ENCODE data around the gene RAD23A.
"Not testable (repeated sequence)": the region's sequence is repeated elsewhere in the genome, so short reads cannot be mapped to it uniquely, and the experiment has no call there.

The RAD23A gene

DNA sequence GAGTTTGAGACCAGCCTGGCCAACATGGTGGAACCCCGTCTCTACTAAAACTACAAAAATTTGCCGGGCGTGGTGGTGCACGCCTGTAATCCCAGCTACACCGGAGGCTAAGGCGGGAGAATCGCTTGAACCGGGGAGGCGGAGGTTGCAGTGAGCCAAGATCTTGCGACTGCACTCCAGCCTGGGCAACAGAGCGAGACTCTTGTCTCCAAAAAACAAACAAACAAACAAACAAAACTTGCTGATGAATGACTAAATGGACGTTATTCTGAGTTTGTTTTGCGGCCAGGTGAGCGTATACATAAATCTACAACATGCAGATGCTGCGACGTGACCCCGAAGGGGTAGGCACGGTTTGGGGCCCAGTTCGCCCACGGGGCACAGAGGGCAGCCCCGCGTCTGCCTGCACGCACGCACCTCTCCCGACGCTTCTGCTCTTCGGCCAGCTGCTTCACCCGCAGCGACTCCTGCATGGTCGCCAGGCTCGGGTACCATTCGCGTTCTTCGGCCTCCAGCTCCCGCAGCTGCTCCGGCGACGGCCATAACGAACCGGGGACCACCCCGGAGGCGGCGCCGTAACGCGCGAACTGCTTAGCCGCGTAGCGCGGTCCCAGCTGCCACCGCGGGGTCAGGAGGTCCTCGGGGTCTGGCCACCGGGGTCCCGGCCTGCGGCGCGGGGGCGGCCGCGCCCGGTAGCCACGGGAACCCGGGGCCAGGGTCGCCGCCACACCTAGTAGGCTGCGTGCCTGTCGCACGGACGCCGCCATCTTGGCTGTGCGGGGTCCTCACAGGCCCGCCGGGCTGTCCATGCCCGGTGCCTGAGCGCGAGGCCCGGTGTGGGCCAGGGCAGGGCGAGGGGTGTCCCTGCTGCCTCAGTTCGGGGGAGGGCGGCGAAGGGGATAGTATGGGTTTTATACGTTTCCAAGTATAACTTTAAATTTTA is 11.1 kb downstream of the RAD23A start, which contains the start of gene GADD45GIP1:
GADD45GIP1 (minus strand) TSS at position 778 of the 943 bp plus-strand sequence; CDS start at position 767, 11 bp downstream.
- peak within 1 kb of the TSS; percentile 93 for H3K4me3 ChIP-seq (replicated peaks; ENCODE audit: low read depth, low read length)
- peak; percentile 80 for DNase-seq (ENCODE audit: low read depth)
- TF ChIP-seq, protein P1, sequence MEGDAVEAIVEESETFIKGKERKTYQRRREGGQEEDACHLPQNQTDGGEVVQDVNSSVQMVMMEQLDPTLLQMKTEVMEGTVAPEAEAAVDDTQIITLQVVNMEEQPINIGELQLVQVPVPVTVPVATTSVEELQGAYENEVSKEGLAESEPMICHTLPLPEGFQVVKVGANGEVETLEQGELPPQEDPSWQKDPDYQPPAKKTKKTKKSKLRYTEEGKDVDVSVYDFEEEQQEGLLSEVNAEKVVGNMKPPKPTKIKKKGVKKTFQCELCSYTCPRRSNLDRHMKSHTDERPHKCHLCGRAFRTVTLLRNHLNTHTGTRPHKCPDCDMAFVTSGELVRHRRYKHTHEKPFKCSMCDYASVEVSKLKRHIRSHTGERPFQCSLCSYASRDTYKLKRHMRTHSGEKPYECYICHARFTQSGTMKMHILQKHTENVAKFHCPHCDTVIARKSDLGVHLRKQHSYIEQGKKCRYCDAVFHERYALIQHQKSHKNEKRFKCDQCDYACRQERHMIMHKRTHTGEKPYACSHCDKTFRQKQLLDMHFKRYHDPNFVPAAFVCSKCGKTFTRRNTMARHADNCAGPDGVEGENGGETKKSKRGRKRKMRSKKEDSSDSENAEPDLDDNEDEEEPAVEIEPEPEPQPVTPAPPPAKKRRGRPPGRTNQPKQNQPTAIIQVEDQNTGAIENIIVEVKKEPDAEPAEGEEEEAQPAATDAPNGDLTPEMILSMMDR (IDR thresholded peaks at IDR 0.05; ENCODE audit: low read length, missing control alignments), result no peak

GRCh38 chr19:12957389-12957952 is 11.8 kb downstream of the RAD23A start:
- DNase-seq (ENCODE audit: low read depth), result not testable (repeated sequence)
- peak overlapping the region; percentile 93 for H3K4me3 ChIP-seq (replicated peaks; ENCODE audit: low read depth, low read length)

GRCh38 chr19:12959481-12959880 is 13.8 kb downstream of the RAD23A start:
- no peak for DNase-seq (ENCODE audit: low read depth)
- TF ChIP-seq, protein P1 (IDR thresholded peaks at IDR 0.05; ENCODE audit: low read length, missing control alignments), result no peak
- H3K4me3 ChIP-seq (replicated peaks; ENCODE audit: low read depth, low read length), result no peak overlapping the region

DNA sequence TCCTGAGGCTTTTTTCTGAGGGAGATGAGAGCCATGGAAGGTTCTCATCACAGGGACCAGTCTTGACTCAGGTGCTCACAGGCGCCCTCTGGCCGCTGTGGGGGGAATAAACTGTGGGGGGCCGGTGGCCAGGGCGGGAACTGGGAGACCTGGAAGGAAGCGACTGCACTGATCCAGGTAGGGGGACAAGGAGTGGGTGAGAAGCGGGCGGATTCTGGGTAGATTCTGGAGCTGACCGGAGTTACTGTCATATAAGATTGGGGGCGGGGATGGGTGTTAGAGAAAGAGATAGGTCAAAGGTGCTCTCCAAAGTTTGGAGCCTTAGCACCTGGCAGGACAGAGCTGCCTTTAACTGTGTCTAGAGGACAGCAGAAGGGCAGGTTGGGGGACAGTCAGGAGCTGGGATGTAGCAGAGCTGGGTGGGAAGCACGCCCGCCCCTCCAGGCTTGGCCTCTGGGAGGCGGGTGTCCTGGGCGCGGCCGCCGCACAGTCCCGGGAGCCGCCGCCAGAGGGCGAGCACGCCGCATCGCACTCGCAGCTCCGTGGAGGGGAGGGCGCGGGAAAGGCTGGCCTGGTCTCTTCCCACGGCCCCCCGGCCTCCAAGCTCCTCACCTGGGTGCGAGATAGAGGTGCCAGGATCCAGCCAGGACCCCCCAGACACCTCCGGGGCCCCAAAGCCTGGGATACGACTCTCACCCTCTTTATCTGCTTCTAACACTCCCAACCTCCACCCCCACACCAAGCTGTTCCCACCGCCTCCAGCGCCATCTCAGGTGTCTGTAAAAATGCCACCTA is 19.6 kb downstream of the RAD23A start:
- TF ChIP-seq, protein P1 (IDR thresholded peaks at IDR 0.05; ENCODE audit: low read length, missing control alignments), result peak; percentile 77
- peak; percentile 75 for DNase-seq (ENCODE audit: low read depth)
- peak overlapping the region; percentile 63 for H3K4me3 ChIP-seq (replicated peaks; ENCODE audit: low read depth, low read length)

- H3K4me3 ChIP-seq (replicated peaks; ENCODE audit: low read depth, low read length), result no peak overlapping the region
- TF ChIP-seq, protein P1 (IDR thresholded peaks at IDR 0.05; ENCODE audit: low read length, missing control alignments), result no peak
- DNase-seq (ENCODE audit: low read depth), result no peak
Measured at GRCh38 chr19:12965812-12966135, 20.1 kb downstream of the RAD23A start.

GRCh38 chr19:12967907-12968306 is 22.2 kb downstream of the RAD23A start:
- TF ChIP-seq, protein P1 (IDR thresholded peaks at IDR 0.05; ENCODE audit: low read length, missing control alignments), result no peak

More at GRCh38 chr19:12967907-12968306, 22.2 kb downstream of the RAD23A start:
- H3K4me3 ChIP-seq (replicated peaks; ENCODE audit: low read depth, low read length), result no peak overlapping the region
- DNase-seq (ENCODE audit: low read depth), result no peak
